KOPT-K1 (cell line): ENCODE results near the gene NR1I3.

Experiments used
- H3K27ac ChIP-seq: fragments of 200-600 bp; sonication (generic); 2 replicates; pipeline ENCODE4 v1.5.1; 2016; ENCODE audit warnings: antibody characterized with exemption, mild to moderate bottlenecking, low read depth, low read length; ENCODE audit not compliant: poor library complexity, severe bottlenecking
- H3K36me3 ChIP-seq: fragments of 200-600 bp; sonication (generic); 2 replicates; pipeline ENCODE4 v1.5.1; 2017; ENCODE audit warnings: antibody characterized with exemption, mild to moderate bottlenecking, low read length, moderate library complexity; ENCODE audit not compliant: insufficient read depth
- H3K9me3 ChIP-seq: fragments of 200-600 bp; sonication (generic); 2 replicates; pipeline ENCODE4 v1.5.1; 2017; ENCODE audit warnings: antibody characterized with exemption, low read length, mild to moderate bottlenecking; ENCODE audit not compliant: insufficient read depth, poor library complexity, severe bottlenecking

NR1I3 gene, protein sequence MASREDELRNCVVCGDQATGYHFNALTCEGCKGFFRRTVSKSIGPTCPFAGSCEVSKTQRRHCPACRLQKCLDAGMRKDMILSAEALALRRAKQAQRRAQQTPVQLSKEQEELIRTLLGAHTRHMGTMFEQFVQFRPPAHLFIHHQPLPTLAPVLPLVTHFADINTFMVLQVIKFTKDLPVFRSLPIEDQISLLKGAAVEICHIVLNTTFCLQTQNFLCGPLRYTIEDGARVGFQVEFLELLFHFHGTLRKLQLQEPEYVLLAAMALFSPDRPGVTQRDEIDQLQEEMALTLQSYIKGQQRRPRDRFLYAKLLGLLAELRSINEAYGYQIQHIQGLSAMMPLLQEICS

DNA sequence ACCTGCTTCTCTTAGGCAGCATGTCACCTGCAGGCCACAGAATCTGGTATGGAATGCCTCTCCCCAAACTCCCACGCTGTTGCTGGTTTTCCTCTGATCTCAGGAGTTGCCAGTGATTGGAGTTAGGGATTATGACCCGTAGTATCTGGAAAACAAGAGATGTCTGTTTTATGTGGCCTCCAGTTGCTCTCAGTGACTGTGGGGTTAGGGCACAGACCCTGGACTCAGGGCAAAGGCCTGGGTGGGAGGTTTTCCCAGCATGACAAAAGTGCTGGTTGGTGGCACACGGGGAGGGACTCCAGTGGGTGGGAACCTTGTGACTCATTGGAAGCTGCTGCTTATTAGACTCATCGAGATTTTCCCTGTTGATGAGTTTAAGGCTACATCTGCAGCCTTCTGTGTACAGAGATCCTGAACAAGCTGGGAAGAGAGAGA, at the start of gene NR1I3:
Gene NR1I3, minus strand, starts transcription at position 165 of the 435 bp plus-strand sequence. CDS start 1,638 bp downstream, outside the sequence.
- Histone ChIP-seq H3K36me3 (no peaks in the 10 kb centered on the region), H3K27ac (no peak within 1 kb of the TSS), H3K9me3 (no peaks in the 10 kb centered on the region)

DNA sequence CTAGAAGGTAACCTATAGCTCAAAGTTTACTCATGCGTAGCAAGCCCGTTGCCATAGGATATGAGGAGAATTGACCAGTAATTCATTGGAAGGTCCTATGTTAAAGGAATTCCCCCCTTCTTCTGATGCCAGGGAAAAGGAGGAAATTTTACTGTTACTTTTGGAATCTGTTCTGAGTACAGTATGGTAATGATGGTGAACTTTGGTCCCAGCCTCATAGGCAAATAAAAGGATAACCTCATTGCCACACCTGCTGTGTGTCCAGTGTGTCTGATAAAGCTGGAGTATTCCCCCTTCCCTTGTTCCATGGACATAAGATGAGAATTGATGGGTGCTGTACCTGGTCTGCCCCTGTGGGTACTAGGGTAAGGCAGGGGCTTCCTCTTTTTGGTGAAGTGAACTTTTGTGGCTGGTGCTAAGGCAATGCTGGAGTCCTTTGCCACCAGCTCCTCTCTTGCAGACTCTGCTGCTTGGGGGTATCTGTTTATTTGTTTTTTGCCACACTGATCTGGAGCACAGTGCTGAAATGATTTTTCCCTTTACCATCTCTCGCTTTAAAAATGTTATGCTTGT, 49.6 kb upstream of the NR1I3 start:
- H3K36me3 ChIP-seq: no peaks in the 10 kb centered on the region
- H3K9me3 ChIP-seq: no peaks in the 10 kb centered on the region
- H3K27ac ChIP-seq: no peak overlapping the region

DNA sequence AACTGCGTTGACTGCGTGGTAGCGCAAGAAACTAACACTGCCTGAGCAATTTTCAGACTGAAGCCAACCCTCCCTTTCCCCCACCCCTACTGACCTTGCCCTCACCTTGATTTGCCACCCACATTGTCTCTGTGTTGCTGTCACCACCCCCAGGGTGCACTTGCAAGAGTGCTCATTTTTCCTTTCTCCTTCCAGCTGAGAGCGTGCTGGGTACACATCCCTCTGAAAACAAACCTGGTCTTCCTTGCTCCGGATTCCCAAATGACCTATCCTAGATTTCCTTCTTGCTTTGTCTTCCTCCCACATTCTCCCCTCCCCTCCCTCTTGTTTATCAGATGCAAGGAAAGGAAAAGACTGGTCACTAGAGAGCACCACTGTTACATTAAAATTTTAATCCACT, 47.5 kb upstream of the NR1I3 start:
- no peaks in the 10 kb centered on the region for H3K9me3 ChIP-seq
- H3K27ac ChIP-seq: no peak overlapping the region
- no peaks in the 10 kb centered on the region for H3K36me3 ChIP-seq

DNA sequence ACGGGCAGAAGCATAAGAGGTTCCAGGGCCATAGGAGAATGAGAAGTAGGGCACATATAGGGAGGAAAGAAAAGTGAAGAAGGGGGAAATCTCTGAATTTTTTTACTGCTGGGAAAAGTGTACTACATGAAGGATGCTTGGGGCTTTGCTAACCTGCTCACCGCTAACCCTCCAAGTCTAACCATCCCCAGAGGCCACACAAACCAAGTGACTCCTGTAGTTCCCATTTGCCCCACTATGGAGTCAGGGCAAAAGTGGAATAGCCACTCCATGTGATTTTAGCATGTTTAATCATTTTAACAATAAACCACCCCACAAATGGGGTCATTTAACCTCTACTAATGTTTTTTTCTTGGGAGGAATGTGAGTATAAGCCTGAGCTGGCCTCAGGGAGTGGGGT, 47.1 kb upstream of the NR1I3 start:
- no peak overlapping the region for H3K27ac ChIP-seq
- no peaks in the 10 kb centered on the region for H3K9me3 ChIP-seq
- H3K36me3 ChIP-seq: no peaks in the 10 kb centered on the region

DNA sequence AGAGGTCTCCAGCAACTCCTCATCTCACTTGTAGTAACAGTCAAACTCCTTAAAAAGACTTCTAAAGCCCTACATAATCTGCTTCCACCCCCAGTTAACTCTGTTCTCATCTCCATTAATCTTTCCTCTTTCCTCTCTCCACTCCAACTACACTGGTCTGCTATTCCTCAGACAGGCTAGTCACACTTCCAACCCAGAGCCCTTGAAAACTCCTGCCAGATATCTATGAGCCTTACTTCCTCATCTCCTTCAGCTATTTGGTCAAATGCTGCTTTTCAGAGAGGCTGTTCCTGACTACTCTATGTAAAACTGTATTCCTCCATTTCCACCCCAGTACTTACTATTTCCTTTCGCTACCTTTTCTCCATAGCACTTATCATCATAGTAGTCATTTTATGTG, 45.0 kb upstream of the NR1I3 start:
- Histone ChIP-seq H3K9me3 (no peaks in the 10 kb centered on the region), H3K36me3 (no peaks in the 10 kb centered on the region), H3K27ac (no peak overlapping the region)

DNA sequence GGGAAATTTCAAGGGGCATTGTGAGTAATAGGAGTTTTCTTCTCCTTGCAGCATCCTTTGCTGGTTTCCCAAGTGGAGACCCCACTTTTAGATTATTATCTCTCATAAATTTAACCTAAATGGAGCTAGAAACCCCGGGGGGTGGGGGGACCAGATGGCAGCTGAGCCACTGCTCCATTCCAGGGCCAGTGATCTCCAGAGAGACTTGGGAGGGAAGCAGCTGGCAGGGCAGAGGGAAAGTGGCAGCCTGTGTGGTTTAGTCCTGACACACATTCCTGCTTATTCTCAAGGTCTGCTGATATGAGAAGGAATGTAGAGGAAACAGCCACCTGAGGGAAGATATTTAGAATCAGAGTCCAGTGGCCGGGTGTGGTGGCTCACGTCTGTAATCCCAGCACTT, 36.9 kb upstream of the NR1I3 start:
- no peaks in the 10 kb centered on the region for H3K9me3 ChIP-seq

DNA sequence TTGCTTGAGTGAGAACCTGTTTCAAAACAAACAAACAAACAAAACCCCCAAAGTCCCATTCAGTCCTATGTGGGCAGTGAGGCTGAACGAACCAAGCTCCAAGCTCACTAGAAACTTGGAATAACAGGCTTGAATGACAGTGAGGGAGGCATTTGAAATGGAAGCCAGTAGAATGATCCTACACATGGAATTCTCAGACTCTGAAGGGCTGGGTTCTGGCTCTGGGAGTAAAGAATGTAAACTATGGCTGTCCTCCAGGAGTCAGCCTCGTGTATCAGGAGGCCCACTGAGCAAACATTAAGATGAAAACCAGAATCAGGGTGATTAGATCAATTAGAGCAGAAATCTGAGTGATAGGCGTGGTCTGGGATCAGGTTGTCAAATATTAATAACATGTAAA, 35.4 kb upstream of the NR1I3 start:
- Histone ChIP-seq H3K9me3 (no peaks in the 10 kb centered on the region), H3K36me3 (no peaks in the 10 kb centered on the region)

More for the DNA sequence above, 36.9 kb upstream of the NR1I3 start:
- H3K36me3 ChIP-seq: no peaks in the 10 kb centered on the region
- no peak overlapping the region for H3K27ac ChIP-seq

DNA sequence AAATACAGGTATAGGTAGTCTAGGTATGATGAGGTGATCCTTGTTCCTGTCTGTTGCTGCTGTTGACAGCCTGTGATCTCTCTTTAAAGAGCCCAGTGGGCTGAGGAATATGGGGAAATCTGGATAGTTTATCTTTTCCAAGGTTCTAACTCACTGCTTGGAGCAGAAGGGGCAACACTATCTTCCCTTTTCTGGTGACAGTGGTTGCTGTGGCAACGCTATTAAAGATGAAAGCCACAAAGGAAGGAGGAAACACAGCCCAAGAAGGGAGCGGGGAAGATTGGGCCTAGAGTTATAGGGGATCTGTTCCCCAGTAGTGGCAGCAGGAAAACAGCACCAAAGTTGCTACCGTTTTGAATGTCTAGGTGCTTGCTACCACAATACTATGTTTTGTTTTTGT, 29.3 kb upstream of the NR1I3 start:
- Histone ChIP-seq H3K9me3 (no peaks in the 10 kb centered on the region), H3K36me3 (no peaks in the 10 kb centered on the region), H3K27ac (no peak overlapping the region)

More for the DNA sequence above, 35.4 kb upstream of the NR1I3 start:
- no peak overlapping the region for H3K27ac ChIP-seq

DNA sequence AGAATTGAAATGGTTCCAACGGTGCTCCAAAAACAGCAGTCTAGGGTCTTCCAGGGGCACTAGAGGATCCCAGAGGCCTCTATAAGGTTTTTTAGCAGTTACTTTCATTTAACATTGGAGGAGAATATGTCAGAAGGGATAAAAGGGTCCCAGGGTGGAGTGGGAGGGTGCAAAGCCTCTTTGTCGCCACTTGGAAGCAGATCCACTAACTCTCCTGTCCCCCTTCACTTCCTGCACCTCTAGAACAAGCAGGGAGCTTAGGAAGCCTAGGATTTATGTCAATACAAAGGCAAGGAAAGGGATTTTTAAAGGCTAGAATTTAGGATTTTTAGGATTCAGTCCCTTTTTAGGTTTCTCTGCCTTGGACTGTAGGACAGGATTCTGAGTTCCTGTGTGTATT, 28.8 kb upstream of the NR1I3 start:
- Histone ChIP-seq H3K36me3 (no peaks in the 10 kb centered on the region), H3K9me3 (no peaks in the 10 kb centered on the region), H3K27ac (no peak overlapping the region)

DNA sequence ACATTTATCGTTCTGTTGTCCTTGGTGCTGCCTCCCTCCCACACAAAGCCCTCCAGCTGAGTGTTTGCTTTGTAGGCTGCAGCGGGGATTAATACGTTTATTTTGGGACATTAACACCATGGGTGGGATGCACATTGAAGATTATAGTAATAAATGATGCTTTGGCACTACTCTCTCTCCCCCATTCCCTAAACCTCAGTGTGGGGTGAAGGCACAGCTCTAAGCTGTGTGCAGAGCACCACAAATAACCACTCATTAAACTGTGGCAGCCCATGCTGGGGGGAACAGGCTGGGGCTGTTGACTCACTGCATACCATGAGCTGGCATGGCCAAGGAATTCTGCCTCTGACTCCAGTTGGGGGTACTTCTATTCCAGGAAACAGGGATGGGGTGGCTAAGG, 28.2 kb upstream of the NR1I3 start:
- Histone ChIP-seq H3K36me3 (no peaks in the 10 kb centered on the region), H3K27ac (no peak overlapping the region), H3K9me3 (no peaks in the 10 kb centered on the region)

DNA sequence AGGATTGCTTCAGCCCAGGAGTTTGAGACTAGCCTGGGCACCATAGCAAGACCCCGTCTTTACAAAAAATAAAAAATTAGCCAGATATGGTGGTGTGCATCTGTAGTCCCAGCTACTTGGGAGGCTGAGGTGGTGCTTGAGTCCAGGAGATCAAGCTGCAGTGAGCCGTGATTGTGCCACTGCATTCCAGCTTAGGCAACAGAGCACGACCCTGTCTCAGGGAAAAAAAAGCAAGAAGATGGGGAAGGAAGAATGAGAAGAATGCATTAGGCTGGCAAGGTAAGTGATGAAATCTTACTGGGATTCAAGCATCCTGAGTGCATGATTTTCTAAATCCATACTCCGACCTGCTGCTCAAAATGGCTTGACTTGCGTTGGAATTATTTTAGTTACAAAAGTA, 27.3 kb upstream of the NR1I3 start:
- Histone ChIP-seq H3K36me3 (no peaks in the 10 kb centered on the region), H3K9me3 (no peaks in the 10 kb centered on the region), H3K27ac (no peak overlapping the region)

DNA sequence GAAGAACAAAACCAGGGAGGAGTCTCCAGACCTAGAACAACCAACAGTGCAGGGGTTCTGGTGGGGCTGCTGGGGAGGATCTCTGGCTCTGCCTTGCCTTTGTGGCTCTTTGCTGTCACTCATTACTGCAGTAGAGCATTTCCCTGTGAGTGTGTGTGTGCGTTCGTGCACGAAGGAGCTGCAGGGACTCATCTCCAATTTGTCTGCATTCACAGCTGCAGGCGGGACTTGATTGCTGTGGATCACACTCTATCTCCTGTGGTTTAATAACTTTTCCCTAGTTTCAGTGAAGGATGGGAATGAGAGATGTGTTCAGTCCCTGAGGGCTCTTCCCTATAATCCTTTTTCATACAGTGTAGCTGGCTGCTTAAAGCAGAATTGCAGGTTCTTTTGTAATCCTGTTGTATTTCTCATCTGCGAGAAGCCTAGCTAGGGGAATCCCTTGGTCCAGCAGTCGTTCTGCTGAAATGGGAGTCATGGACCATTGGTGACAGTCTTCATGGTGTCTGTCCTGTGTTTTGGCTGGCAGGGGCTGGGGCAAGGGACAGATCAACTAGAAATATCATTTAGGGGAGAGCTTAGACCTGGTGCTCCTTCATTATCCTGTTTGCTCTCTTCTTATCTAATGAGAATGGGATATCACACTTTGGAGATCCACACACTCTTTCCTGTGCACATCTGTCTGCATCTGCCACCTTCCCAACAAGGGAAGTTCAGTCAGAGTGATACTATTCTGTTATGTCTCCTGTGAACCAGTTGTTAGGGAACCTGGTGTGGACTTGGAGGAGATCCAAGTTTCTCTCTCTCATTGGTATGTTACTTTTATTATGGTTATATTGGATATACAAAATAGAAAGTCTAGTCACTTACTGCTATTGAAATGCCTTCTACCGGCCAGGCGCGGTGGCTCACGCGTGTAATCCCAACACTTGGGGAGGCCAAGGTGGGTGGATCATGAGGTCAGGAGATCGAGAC, 23.5 kb upstream of the NR1I3 start:
- Histone ChIP-seq H3K9me3 (peaks cover 24% of the 10 kb centered on the region), H3K36me3 (no peaks in the 10 kb centered on the region), H3K27ac (no peak overlapping the region)

DNA sequence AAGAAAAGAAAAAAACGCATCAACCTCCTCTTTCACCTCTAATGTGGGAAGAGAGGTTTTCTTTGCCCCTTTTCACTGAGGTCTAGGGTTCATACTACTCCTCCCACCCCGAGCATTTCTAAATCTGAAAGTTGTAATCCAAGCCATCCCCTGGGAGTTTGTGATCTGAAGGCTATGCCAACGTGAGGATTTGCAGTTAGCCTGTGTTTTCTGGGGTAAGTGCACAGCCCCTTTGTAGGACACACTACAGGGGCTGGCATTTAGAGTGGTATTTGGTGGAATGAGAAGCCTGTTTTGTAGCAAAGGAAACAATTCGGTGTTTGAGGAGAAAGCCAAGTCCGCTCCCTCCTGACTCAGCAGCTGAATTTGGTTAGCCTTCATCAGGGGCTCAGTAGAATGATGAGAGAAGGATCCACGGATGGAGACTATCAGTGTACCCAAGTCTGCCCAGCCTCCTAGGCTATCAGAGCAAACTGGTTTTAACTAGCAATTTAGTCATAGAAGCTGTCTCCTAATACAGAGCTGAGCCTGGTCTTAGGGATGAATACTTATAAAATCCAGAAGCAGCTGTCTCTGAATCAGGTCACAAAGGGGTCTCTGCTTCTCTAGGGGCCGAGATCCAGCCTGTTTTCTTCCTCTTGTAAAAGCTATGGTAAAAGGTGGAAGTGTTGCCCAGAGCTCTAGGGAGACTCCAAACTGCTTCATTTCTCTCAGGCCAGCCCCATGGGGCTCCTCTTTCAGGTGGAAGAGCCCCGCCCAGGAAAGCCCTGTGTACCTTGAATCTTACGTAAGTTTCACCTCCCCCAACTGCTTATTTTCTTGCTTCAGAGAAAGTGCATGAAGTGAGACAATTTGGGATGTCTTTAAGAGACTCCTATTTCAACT, 22.6 kb upstream of the NR1I3 start:
- Histone ChIP-seq H3K27ac (no peak overlapping the region), H3K36me3 (no peaks in the 10 kb centered on the region), H3K9me3 (peaks cover 31% of the 10 kb centered on the region)

DNA sequence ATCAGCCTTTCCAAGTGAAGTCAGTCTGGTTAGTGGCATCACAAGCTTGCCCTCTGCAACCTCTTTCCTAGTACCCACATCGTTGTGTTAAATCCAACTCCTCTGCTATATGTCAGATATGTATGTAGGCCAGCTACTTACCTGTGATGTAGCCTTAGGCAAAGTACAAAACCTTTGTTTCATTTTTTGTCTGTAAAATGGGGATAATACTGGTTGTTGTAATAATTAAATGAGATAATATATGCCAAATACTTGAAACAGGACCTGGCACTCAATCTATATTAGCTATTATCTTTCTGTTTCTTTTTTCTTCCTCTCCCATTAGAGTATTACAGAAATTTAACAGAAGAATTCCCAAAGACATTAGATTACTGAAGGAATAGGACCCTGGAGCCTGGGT, 21.8 kb upstream of the NR1I3 start:
- H3K27ac ChIP-seq: no peak overlapping the region
- peaks cover 31% of the 10 kb centered on the region for H3K9me3 ChIP-seq

More for the DNA sequence above, 21.8 kb upstream of the NR1I3 start:
- H3K36me3 ChIP-seq: no peaks in the 10 kb centered on the region
